HT-29 (cell line): ENCODE results near the gene KRT39. TPM values are rescaled to one million over a fixed set of nuclear protein-coding genes. Genes with fewer than 3 reads are reported as not detected.

Experiments used
- small RNA-seq: library from RNA; depleted of rRNA; stranded (forward); fragments of <200 nt; gene quantifications from one replicate; pipeline ENCODE3, GENCODE V24; 2014
- total RNA-seq: library from RNA; depleted of rRNA; stranded (reverse); fragments of >200 nt; shearing (Covaris generic); gene quantifications from 2 replicates; pipeline ENCODE4 v1.2.3, GENCODE V29; 2014; rRNA removed

The KRT39 gene
- total RNA-seq, 1 experiment from 2014 or later, result not detected

Small RNA genes within 50 kb of the gene (small RNA-seq; reads per million reads assigned to genes)
- gene KRTAP3-4P, result not detected

Other genes with a start within 250 kb of the KRT39 start
- gene KRT25, start 211.6 kb downstream of the KRT39 start, total RNA-seq, result not detected in 2 replicates
- not detected in 2 replicates for gene KRT26, start 194.7 kb downstream of the KRT39 start, total RNA-seq
- gene KRT27, start 184.4 kb downstream of the KRT39 start, total RNA-seq, result not detected in 2 replicates
- gene KRT28, start 167.0 kb downstream of the KRT39 start, total RNA-seq, result not detected in 2 replicates
- 14.7 and 17.7 TPM in 2 replicates for gene KRT10, start 144.3 kb downstream of the KRT39 start, total RNA-seq
- gene KRT12, start 99.7 kb downstream of the KRT39 start, total RNA-seq, result 0.33 and 0.39 TPM in 2 replicates
- gene KRT20, start 81.7 kb downstream of the KRT39 start, total RNA-seq, result 189 and 203 TPM in 2 replicates
- gene KRT23, start 29.3 kb downstream of the KRT39 start, total RNA-seq, result 3.3 and 4.1 TPM in 2 replicates
- 2.4 and 2.7 TPM in 2 replicates for gene KRT40, start 17.4 kb upstream of the KRT39 start, total RNA-seq
- not detected in 2 replicates for gene KRTAP3-3, start 27.2 kb upstream of the KRT39 start, total RNA-seq
- gene KRTAP3-2, start 33.0 kb upstream of the KRT39 start, total RNA-seq, result not detected in 2 replicates
- gene KRTAP3-1, start 42.2 kb upstream of the KRT39 start, total RNA-seq, result not detected in 2 replicates
- gene KRTAP1-5, start 60.3 kb upstream of the KRT39 start, total RNA-seq, result not detected in 2 replicates
- gene KRTAP1-4, start 63.2 kb upstream of the KRT39 start, total RNA-seq, result not detected in 2 replicates
- gene KRTAP1-3, start 67.9 kb upstream of the KRT39 start, total RNA-seq, result not detected in 2 replicates
- 0.42 and 0.64 TPM in 2 replicates for gene KRTAP1-1, start 74.5 kb upstream of the KRT39 start, total RNA-seq
- not detected in 2 replicates for gene KRTAP2-1, start 80.4 kb upstream of the KRT39 start, total RNA-seq
- gene KRTAP2-2, start 88.3 kb upstream of the KRT39 start, total RNA-seq, result not detected in 2 replicates
- not detected in 2 replicates for gene KRTAP2-3, start 93.2 kb upstream of the KRT39 start, total RNA-seq
- not detected in 2 replicates for gene KRTAP2-4, start 98.9 kb upstream of the KRT39 start, total RNA-seq
- gene KRTAP4-7, start 117.2 kb upstream of the KRT39 start, total RNA-seq, result not detected in 2 replicates
- gene KRTAP4-8, start 131.2 kb upstream of the KRT39 start, total RNA-seq, result not detected in 2 replicates
- not detected in 2 replicates for gene KRTAP4-16, start 135.3 kb upstream of the KRT39 start, total RNA-seq
- not detected in 2 replicates for gene KRTAP4-9, start 138.4 kb upstream of the KRT39 start, total RNA-seq
- not detected in 2 replicates for gene KRTAP4-11, start 151.4 kb upstream of the KRT39 start, total RNA-seq
- gene KRTAP4-12, start 157.2 kb upstream of the KRT39 start, total RNA-seq, result not detected in 2 replicates
- not detected in 2 replicates for gene KRTAP4-6, start 173.6 kb upstream of the KRT39 start, total RNA-seq
- gene KRTAP4-5, start 182.9 kb upstream of the KRT39 start, total RNA-seq, result not detected in 2 replicates
- gene KRTAP4-4, start 193.8 kb upstream of the KRT39 start, total RNA-seq, result not detected in 2 replicates
- not detected in 2 replicates for gene KRTAP4-3, start 201.3 kb upstream of the KRT39 start, total RNA-seq
- not detected in 2 replicates for gene KRTAP4-2, start 211.3 kb upstream of the KRT39 start, total RNA-seq
- gene KRTAP4-1, start 218.0 kb upstream of the KRT39 start, total RNA-seq, result not detected in 2 replicates
- not detected in 2 replicates for gene KRTAP9-1, start 222.9 kb upstream of the KRT39 start, total RNA-seq